Fibroblast of skin of left biceps (primary cell): ENCODE results near the gene PARVG.
A peak's percentile ranks its signal among the peaks of the same experiment; 100 is the strongest.

Experiments used
- DNase-seq, 2 experiments: peaks; one replicate each; pipeline ENCODE4 v3.0.0-alpha.2; 2013; ENCODE audit warnings: low read depth in 2 of 2

Gene PARVG

GRCh38 chr22:44195189-44195871, 14.6 kb downstream of the PARVG start:
- DNase-seq, result no peak

DNA sequence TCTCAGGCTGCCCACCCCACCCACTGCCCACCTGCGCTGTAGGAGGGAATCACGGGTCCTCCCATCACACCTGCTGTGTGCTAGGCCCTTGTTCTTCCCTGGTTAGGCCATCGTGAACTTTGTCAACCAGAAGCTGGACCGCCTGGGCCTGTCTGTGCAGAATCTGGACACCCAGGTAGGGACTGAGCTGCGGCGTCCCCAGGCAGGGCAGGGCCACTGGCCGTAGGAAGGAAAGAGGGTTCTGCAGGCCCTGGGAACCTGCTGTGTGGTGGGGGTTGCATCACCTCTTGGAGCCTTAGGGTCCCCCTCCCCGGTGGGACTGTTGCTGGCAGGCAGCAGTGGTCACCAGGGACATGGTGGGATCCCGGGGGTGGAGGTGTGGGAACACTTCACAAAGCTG, 15.5 kb downstream of the PARVG start:
- no peak for DNase-seq

DNA sequence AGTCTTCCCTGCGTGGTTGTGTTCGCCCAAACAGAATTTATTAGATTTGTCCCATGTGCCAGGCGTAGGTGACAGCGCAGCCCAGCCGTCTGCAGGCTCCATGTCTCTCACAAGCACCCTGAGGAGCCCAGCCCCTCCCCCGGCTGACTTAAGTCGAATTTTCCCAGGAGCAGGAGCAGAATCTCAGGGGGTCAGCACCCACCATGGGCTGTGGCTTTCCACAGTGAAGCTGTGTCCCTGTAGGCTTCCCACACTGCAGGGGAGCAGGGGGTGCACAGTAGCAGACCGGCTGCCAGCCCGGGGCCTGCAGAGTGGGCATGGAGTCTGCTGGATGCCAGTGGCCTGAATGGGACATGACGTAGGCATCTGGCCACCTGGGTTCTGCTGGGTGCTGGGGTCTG, 16.0 kb downstream of the PARVG start:
- DNase-seq, result no peak

DNA sequence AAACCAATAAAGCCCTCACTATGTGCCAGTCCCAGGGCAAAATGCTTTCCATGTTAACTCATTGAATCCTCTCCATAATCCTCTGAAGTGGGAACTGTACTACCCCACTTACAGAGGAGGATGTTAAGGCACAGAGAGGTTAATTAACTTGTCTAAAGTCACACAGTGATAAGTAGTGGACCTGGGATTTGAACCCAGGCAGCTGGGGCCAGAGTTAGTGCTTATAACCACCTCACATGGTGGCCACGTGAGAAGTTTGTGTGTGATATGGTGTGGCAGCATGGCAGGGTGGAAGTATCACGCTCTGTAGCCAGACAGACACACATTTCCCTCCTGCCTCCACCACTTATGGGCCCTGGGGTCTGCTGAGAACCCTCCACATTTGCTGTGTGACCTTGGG, 16.5 kb downstream of the PARVG start:
- no peak for DNase-seq

DNA sequence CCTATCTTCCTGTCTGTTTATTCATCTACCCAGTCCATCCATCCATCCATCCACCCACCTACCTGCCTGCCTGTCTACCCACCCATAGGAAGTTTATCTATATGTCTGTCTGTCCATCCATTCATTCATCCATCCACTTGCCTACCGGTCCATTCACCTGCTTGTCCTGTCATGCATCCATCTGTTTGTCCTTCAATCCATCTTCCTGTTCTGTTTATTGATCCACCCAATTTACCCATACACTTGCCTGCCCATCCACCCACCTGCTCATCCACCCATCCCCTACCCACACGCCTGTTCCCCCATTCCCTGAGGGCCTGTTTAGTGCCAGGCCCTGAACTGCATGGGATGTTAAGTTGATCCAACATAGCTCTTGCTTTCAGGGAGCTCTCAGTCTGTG, 18.4 kb downstream of the PARVG start:
- no peak for DNase-seq

DNA sequence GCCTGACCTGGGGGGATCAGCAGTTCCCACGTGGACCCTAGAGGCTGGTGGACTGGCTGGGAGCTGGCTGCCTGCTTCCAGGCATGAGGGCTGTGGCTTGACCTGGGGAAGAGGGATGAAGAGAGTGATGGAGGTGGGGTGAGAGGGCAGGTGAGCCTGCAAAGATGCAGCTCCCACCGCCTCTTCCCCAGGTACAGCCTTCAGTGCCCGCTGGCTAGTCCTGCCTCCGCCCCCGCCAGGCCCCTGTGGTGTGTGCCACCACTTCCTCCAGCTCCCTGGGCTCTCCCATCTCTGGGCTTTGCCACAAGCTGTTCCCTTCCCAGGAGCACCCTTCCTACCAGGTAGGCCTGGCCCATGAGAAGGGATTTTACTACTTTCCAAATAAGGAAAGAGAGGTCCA, 19.1 kb downstream of the PARVG start:
- DNase-seq, result no peak

DNA sequence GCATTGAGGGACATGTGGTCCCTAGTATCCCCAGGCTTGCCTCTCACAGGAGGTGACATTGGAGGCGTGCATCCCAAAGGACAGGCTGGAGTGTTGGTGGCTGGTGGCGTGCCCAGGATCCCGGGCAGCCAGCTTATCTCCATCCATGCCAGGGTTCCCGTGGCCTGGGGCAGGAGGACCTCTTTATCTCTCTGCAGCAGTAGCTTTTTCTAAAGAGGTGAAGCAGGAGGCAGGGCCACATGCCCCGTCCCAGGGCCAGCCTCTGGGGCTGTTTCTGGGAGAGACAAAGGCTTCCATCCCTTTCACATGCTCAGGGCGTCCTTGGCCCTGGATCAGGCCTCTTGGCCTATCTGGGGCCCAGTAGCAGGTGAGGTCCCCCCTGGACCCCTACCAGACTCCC, 19.7 kb downstream of the PARVG start:
- DNase-seq, result no peak

GRCh38 chr22:44200855-44201550, 20.3 kb downstream of the PARVG start:
- no peak for DNase-seq

GRCh38 chr22:44201665-44202064, 20.9 kb downstream of the PARVG start:
- no peak for DNase-seq

- peak; percentile 62 to 70 for DNase-seq
Observed at GRCh38 chr22:44202261-44202789, 21.6 kb downstream of the PARVG start.

DNA sequence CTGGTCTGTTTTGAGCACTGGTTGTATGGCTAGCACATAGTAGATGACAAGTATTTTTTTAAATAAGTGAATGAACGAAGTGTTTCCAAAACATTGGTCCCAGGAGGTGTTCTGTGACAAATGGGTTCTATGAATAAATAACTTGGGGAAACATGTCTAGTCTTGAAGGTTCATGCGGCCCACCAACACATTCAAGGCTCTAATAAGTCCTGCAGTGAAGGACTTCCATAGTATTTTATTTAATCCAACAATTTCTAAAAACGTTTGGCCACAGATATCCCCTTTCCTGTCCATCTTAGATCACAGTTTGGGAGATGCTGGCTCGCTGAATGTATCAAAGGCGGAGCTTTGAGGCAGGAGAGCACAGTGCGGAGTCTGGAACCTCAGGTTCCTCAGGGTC, 22.5 kb downstream of the PARVG start:
- DNase-seq, result no peak

GRCh38 chr22:44204739-44205515, 24.2 kb downstream of the PARVG start:
- DNase-seq, result no peak

DNA sequence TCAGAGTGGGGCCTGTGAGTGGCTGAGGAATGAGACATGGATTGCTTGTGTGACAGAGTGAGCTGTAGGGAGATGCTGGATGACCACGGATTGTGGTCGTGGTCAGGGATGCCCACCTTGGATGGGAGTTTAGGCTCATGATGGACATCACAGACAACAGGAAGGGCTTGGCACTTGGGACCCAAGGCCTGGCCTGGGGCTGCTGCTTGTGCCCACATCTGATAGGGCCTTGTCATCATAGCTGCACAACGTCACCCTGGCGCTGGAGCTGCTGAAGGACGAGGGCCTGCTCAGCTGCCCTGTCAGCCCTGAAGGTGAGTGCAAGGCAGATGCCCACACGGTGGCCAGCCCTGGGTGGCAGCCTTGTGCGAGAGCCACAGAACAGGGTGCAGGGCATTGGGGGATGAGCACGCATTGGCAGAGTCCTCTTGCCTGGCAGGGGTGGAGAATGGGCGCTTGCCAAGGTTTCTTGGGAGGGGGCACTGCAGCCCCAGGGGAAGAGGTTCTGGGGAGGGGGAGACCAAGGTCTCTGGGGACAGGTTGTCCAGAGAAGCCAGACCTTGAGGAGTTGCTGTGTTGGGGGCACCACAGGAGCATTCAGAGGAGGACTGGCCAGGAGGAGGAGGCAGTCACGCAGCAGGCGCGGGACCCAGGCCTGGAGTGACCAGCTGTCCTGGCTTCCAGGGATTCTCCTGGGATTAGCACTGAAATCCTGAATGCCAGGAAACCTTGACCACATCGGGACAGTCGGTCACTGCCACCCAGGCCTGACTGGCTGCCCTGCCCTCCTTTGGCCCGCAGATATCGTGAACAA, 25.0 kb downstream of the PARVG start:
- DNase-seq, result no peak

GRCh38 chr22:44206330-44206645, 25.6 kb downstream of the PARVG start:
- DNase-seq, result no peak

DNA sequence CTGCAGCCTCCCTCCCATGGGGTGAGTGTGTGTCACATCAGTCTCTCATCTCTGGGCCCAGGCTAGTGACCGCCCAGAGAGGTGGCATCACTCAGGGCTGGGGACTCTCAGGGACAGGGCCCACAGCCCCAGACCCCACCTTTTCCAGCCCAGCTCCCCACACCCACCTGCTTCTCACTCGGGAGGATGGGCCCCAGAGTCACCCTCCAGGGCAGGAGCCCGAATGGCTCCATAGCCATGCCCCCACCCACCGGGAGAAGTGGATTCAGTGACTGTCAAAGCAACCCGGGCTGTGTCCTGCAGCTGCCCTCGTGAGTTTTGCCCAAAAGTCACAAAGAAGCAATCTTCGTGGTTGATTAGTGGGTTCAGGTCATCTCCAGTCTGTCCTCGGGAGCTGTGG, 26.0 kb downstream of the PARVG start:
- DNase-seq, result no peak

DNA sequence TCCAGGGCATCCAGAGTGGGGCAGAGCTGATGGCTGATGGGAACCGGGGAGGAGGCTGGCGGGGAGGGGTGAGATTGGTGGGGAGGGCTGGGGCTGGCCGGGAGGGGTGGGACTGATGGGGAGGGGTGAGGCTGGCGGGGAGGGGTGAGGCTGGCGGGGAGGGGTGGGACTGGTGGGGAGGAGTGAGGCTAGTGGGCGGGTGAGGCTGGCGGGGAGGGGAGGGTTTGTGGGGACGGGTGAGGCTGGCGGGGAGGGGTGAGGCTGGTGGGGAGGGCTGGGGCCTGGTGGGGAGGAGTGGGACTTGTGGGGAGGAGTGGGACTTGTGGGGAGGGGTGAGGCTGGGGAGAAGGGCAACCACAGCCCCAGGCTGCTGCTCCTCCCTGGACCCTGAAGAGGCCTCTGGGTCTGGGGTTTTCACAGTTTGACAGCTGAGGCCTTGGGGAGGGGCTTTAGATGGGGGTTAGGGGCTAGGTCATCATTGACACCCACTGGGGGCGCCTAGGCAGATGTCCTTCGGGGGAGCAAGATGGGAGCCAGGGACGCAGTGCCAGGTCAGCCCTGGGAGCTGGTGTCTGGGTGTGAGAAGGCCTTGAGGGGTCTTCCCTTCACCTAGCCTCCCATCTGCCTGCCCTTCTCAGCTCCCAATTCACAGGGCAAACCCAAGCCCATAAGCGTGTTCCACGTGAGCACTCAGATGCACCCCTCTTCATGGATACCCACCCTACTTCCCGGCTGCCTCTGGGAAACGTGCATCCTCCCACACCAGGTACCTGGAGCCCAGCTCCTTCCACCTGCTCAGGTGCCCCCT, 26.7 kb downstream of the PARVG start:
- no peak for DNase-seq

DNA sequence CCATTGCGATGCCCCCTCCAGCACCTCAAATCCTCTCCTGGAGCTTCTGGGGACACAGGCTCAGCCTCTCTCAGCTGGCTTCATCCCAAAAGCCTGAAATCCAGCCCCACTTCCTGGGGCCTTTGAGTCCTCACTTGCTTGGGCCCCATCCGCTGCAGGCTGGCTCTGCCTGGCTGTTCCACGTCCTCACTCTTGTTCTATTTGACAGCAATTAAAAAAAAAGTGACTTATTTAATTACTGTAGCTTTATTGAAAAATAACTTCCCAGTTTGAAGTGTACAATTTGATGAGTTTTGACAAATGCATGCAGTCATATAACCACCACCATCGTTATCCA, 27.2 kb downstream of the PARVG start:
- no peak for DNase-seq

GRCh38 chr22:44209343-44209742, 28.6 kb downstream of the PARVG start:
- no peak for DNase-seq

- no peak for DNase-seq
Observed at GRCh38 chr22:44210722-44211121, 30.0 kb downstream of the PARVG start.

DNA sequence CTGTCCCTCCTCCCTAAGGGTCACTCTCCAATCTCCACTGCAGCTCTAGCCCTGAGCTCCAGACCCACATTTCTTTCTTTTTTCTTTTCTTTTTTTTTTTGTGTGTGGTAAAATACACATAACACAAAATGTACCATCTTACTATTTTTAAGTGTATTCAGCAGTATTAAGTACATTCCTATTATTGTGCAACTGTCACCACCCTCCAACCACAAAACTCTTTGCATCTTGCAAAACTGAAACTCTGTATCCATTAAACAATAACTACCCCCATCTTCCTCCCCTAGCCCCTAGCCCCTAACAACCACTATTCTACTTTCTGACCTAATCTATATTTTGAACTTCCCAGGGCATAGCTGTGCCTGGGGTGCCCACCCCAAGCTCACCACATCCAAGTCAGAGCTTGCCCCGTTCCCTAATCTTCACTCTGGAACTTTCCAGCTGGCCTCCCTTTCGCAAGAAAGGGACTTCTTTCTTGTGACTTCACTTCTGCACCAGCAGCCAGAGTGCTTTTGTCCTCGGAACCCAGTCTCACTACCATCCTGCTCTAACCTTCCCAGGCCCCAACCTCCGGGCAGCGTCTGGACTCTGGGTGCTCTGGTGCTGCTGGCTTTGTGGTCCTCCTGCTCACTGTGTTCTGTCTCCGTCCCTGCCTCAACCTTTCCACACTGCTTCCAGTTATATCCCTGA, 30.7 kb downstream of the PARVG start:
- DNase-seq, result no peak
